H9 (cell line): ENCODE measurements around the gene ATM. TPM values are rescaled to one million over a fixed set of nuclear protein-coding genes. Genes with fewer than 3 reads are reported as not detected.

Experiments
- DNase-seq: peaks from one replicate; pipeline ENCODE4 v3.0.0-alpha.2; 2017
- H2AFZ ChIP-seq: one replicate; pipeline ENCODE4 v1.6.1; 2013; ENCODE audit warnings: mild to moderate bottlenecking, low read length, control low read depth, moderate library complexity
- H2AK5ac ChIP-seq: 2 replicates; pipeline ENCODE4 v1.6.1; 2013; ENCODE audit warnings: low read length, control low read depth, mixed read lengths; ENCODE audit not compliant: insufficient read length
- H2BK120ac ChIP-seq: one replicate; pipeline ENCODE4 v1.6.1; 2013; ENCODE audit warnings: low read depth, mild to moderate bottlenecking, low read length, control low read depth, inconsistent platforms; ENCODE audit not compliant: poor library complexity, severe bottlenecking
- H2BK12ac ChIP-seq: 2 replicates; pipeline ENCODE4 v1.6.1; 2013; ENCODE audit warnings: low read length, control low read depth, mixed read lengths, low read depth; ENCODE audit not compliant: insufficient read length
- H2BK15ac ChIP-seq: 2 replicates; pipeline ENCODE4 v1.6.1; 2013; ENCODE audit warnings: low read depth, low read length, control low read depth
- H2BK20ac ChIP-seq: one replicate; pipeline ENCODE4 v1.6.1; 2013; ENCODE audit warnings: low read depth, mild to moderate bottlenecking, low read length, control low read depth, inconsistent platforms; ENCODE audit not compliant: poor library complexity, severe bottlenecking
- H2BK5ac ChIP-seq: 2 replicates; pipeline ENCODE4 v1.6.1; 2013; ENCODE audit warnings: low read length, control low read depth, mixed read lengths; ENCODE audit not compliant: insufficient read length
- H3K14ac ChIP-seq: 2 replicates; pipeline ENCODE4 v1.6.1; 2013; ENCODE audit warnings: low read length, control low read depth; ENCODE audit not compliant: insufficient read depth
- H3K18ac ChIP-seq: 2 replicates; pipeline ENCODE4 v1.6.1; 2013; ENCODE audit warnings: low read depth, mild to moderate bottlenecking, mixed read lengths, low read length, control low read depth; ENCODE audit not compliant: insufficient read length
- H3K23ac ChIP-seq: 2 replicates; pipeline ENCODE4 v1.6.1; 2013; ENCODE audit warnings: low read length, control low read depth, mixed read lengths, low read depth; ENCODE audit not compliant: insufficient read length
- H3K23me2 ChIP-seq: 2 replicates; pipeline ENCODE4 v1.6.1; 2013; ENCODE audit warnings: low read depth, mild to moderate bottlenecking, mixed read lengths, low read length, control low read depth; ENCODE audit not compliant: insufficient read length, poor library complexity, severe bottlenecking
- H3K27ac ChIP-seq: 2 replicates; pipeline ENCODE4 v1.5.1; 2013; ENCODE audit warnings: low read length, control low read depth, mixed read lengths, low read depth; ENCODE audit not compliant: insufficient read length
- H3K27me3 ChIP-seq: 2 replicates; pipeline ENCODE4 v1.6.1; 2013; ENCODE audit warnings: low read length, control low read depth, inconsistent platforms; ENCODE audit not compliant: insufficient read depth
- H3K4ac ChIP-seq: 2 replicates; pipeline ENCODE4 v1.6.1; 2013; ENCODE audit warnings: low read depth, mild to moderate bottlenecking, control low read depth, inconsistent platforms, low read length, moderate library complexity
- H3K4me1 ChIP-seq: 2 replicates; pipeline ENCODE4 v1.6.1; 2013; ENCODE audit warnings: low read length, control low read depth, inconsistent platforms; ENCODE audit not compliant: insufficient read depth
- H3K4me2 ChIP-seq: 2 replicates; pipeline ENCODE4 v1.6.1; 2013; ENCODE audit warnings: low read length, control low read depth, mixed read lengths; ENCODE audit not compliant: insufficient read length, insufficient read depth
- H3K56ac ChIP-seq: 2 replicates; pipeline ENCODE4 v1.6.1; 2013; ENCODE audit warnings: low read depth, mild to moderate bottlenecking, mixed read lengths, low read length, control low read depth; ENCODE audit not compliant: insufficient read length
- H3K79me1 ChIP-seq: 2 replicates; pipeline ENCODE4 v1.6.1; 2013; ENCODE audit warnings: low read depth, mild to moderate bottlenecking, moderate library complexity, low read length, control low read depth, inconsistent platforms; ENCODE audit not compliant: insufficient read depth, poor library complexity, severe bottlenecking
- H3K79me2 ChIP-seq: 2 replicates; pipeline ENCODE4 v1.6.1; 2013; ENCODE audit warnings: low read length, control low read depth, inconsistent platforms; ENCODE audit not compliant: insufficient read depth
- H3K9ac ChIP-seq: 2 replicates; pipeline ENCODE4 v1.6.1; 2013; ENCODE audit warnings: low read length, control low read depth, mixed read lengths; ENCODE audit not compliant: insufficient read length; ENCODE audit errors: extremely low read depth
- H3K9me3 ChIP-seq: one replicate; pipeline ENCODE4 v1.6.1; 2013; ENCODE audit warnings: low read depth, low read length, inconsistent platforms; ENCODE audit not compliant: control insufficient read depth
- H3T11ph ChIP-seq: one replicate; pipeline ENCODE4 v1.6.1; 2013; ENCODE audit warnings: mild to moderate bottlenecking, low read length, control low read depth, inconsistent platforms
- H4K20me1 ChIP-seq: one replicate; pipeline ENCODE4 v1.6.1; 2013; ENCODE audit not compliant: control insufficient read depth, insufficient read length, insufficient read depth
- H4K5ac ChIP-seq: 2 replicates; pipeline ENCODE4 v1.6.1; 2013; ENCODE audit warnings: low read depth, mild to moderate bottlenecking, mixed read lengths, low read length, control low read depth; ENCODE audit not compliant: insufficient read length
- H4K8ac ChIP-seq: replicated peaks from 2 replicates; pipeline ENCODE4 v1.6.1; 2013; ENCODE audit warnings: low read length, control low read depth, mixed read lengths, low read depth; ENCODE audit not compliant: insufficient read length
- H4K91ac ChIP-seq: 2 replicates; pipeline ENCODE4 v1.6.1; 2013; ENCODE audit warnings: low read depth, mild to moderate bottlenecking, moderate library complexity, mixed read lengths, low read length, control low read depth; ENCODE audit not compliant: insufficient read length
- H3K27ac Mint-ChIP-seq, 3 experiments: 2 replicates in 2 of 3; 3 replicates in 1 of 3; pipeline ENCODE4 v1.8.0; 2020 to 2021; ENCODE audit warnings: mixed read lengths in 3 of 3, mild to moderate bottlenecking in 1 of 3, moderate library complexity in 1 of 3
- H3K27me3 Mint-ChIP-seq: 2 replicates; pipeline ENCODE4 v1.8.0; 2021; ENCODE audit warnings: low read depth, mild to moderate bottlenecking, moderate library complexity, mixed read lengths
- H3K36me3 Mint-ChIP-seq, 3 experiments: 2 replicates in 2 of 3; 3 replicates in 1 of 3; pipeline ENCODE4 v1.8.0; 2020 to 2021; ENCODE audit warnings: low read depth in 3 of 3, mixed read lengths in 3 of 3; ENCODE audit not compliant: insufficient read depth in 1 of 3
- H3K4me1 Mint-ChIP-seq, 2 experiments: 2 replicates each; pipeline ENCODE4 v1.8.0; 2020; ENCODE audit warnings: mixed read lengths in 2 of 2
- H3K4me3 Mint-ChIP-seq, 2 experiments: 2 replicates in 1 of 2; 3 replicates in 1 of 2; pipeline ENCODE4 v1.8.0; 2020 to 2021; ENCODE audit warnings: mild to moderate bottlenecking in 2 of 2, mixed read lengths in 2 of 2, moderate library complexity in 1 of 2
- H3K9me3 Mint-ChIP-seq, 2 experiments: 2 replicates in 1 of 2; 3 replicates in 1 of 2; pipeline ENCODE4 v1.8.0; 2020; ENCODE audit warnings: mild to moderate bottlenecking in 2 of 2, mixed read lengths in 2 of 2, moderate library complexity in 1 of 2
- CTCF ChIP-seq: fragments of 200-600 bp; sonication (generic); conservative IDR thresholded peaks from 3 replicates; pipeline ENCODE4 v1.8.0; 2021; ENCODE audit warnings: antibody characterized with exemption, mild to moderate bottlenecking
- WGBS: extraction: QIAGEN DNeasy Blood & Tissue Kit; methylation state at CpG from one replicate; pipeline ENCODE4 v1.1.7; 2013; ENCODE audit warnings: missing lambda C conversion rate, low lambda C conversion rate, mixed read lengths; ENCODE audit not compliant: insufficient read length; ENCODE audit errors: extremely low coverage; 5-methylcytosine and 5-hydroxymethylcytosine counted together
- total RNA-seq: library from RNA; stranded (reverse); gene quantifications from 2 replicates; pipeline ENCODE4 v1.2.1, GENCODE V29; 2021

Gene ATM
- total RNA-seq, 1 experiment from 2014 or later = 58.9 TPM

GRCh38 chr11:108216988-108217387 is 5.9 kb upstream of the ATM start:
- Histone ChIP-seq H2BK15ac (no peak overlapping the region), H4K8ac (no peak overlapping the region), H3K56ac (no peak overlapping the region), H2BK12ac (no peak overlapping the region), H4K20me1 (no peaks in the 10 kb centered on the region), H3T11ph (no peak overlapping the region), H3K9me3 (no peaks in the 10 kb centered on the region), H2BK20ac (no peak overlapping the region), H2AK5ac (no peak overlapping the region), H3K4ac (no peak overlapping the region), H2BK5ac (no peak overlapping the region), H2AFZ (no peak overlapping the region), H3K23me2 (peaks cover 7% of the 10 kb centered on the region), H3K4me1 (no peaks in the 10 kb centered on the region), H3K79me2 (peaks cover 31% of the 10 kb centered on the region; the same call in 1 of the 2 replicates), H3K18ac (no peak overlapping the region), H3K27ac (no peak overlapping the region), H3K4me2 (no peak overlapping the region), H4K5ac (no peak overlapping the region), H2BK120ac (no peak overlapping the region), H3K14ac (no peak overlapping the region), H3K27me3 (no peaks in the 10 kb centered on the region), H3K23ac (no peak overlapping the region), H3K79me1 (peaks cover 2% of the 10 kb centered on the region), H3K9ac (no peak overlapping the region), H4K91ac (no peak overlapping the region)
- no peak for TF ChIP-seq CTCF
- Mint-ChIP-seq H3K9me3 (no peaks in the 10 kb centered on the region; a peak in 1 of 5 replicates), H3K36me3 (peaks cover 4 to 17% (median 14%) of the 10 kb centered on the region in 3 experiments; a peak in 6 of 7 replicates), H3K4me1 (peaks cover 28 to 29% of the 10 kb centered on the region in 2 experiments), H3K27me3 (no peaks in the 10 kb centered on the region), H3K27ac (peak overlapping the region in 1 of 3 experiments; percentile 10; a peak in 1 of 7 replicates), H3K4me3 (no peak overlapping the region)
- no peak for DNase-seq
- no CpG with 5 or more reads among the region's 4 CpGs for WGBS
